GM23248 (cell line): ENCODE results near the gene RNF34.

Source experiments
- EZH2 ChIP-seq: fragments of 200-600 bp; sonication (generic); IDR thresholded peaks from 2 replicates; pipeline ENCODE4 v1.6.1; 2018; ENCODE audit warnings: antibody characterized with exemption, mild to moderate bottlenecking; ENCODE audit not compliant: insufficient read depth, poor library complexity, severe bottlenecking
- EZH2phosphoT487 ChIP-seq: fragments of 200-600 bp; sonication (generic); IDR thresholded peaks from 2 replicates; pipeline ENCODE4 v1.6.1; 2018; ENCODE audit warnings: antibody characterized with exemption, moderate library complexity, mild to moderate bottlenecking, low read depth; ENCODE audit not compliant: insufficient read depth

DNA sequence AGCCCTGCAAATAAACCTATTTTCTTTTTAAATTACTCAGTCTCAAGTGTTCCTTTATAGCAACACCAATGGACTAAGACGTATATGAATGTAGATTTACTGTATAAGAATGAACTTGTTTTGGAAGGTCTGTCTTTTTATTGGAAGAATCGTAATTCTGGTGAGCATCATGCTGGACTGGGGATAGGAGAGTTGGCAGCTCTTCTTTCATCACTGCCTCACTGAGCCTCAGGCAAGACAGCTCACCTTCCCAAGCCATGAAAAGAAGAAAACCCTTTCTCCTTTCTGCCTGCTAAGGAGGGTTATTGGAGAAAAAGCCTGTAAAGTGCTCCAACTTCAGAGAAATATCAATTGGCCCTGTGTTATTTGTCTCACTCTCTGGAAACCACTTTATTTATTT is 9.1 kb upstream of the RNF34 start:
- TF ChIP-seq EZH2phosphoT487 (no peak), EZH2 (no peak)
